AG10803 (cell line): Measurements from ENCODE around the gene FAM229A.

ENCODE experiments used
- DNase-seq: peaks from one replicate; pipeline ENCODE4 v3.0.0; 2010; ENCODE audit warnings: low read depth
- H3K4me3 ChIP-seq: 2 replicates; pipeline ENCODE4 v1.5.1; 2011; ENCODE audit warnings: mild to moderate bottlenecking, low read length, control low read depth
- CTCF ChIP-seq: conservative IDR thresholded peaks from 2 replicates; pipeline ENCODE4 v1.5.1; 2011; ENCODE audit warnings: mild to moderate bottlenecking, low read length, control low read depth, inconsistent platforms

FAM229A gene

GRCh38 chr1:32329931-32330466 is 32.3 kb downstream of the FAM229A start:
- H3K4me3 ChIP-seq = no peak overlapping the region
- no peak for TF ChIP-seq CTCF
- DNase-seq = no peak

- DNase-seq = no peak
- H3K4me3 ChIP-seq = no peak overlapping the region
- no peak for TF ChIP-seq CTCF
These were observed 35.1 kb downstream of the FAM229A start for GRCh38 chr1:32327204-32327603.

- no peak for DNase-seq
- no peak for TF ChIP-seq CTCF
- no peak overlapping the region for H3K4me3 ChIP-seq
These were observed 40.5 kb downstream of the FAM229A start for GRCh38 chr1:32321712-32322291.

- DNase-seq = no peak
- no peak for TF ChIP-seq CTCF
- H3K4me3 ChIP-seq = no peak overlapping the region
These were observed 44.0 kb downstream of the FAM229A start for GRCh38 chr1:32318127-32318869.

GRCh38 chr1:32316903-32317277 is 45.4 kb downstream of the FAM229A start:
- TF ChIP-seq CTCF = no peak
- no peak overlapping the region for H3K4me3 ChIP-seq
- no peak for DNase-seq

GRCh38 chr1:32311709-32312393 is 50.4 kb downstream of the FAM229A start:
- no peak overlapping the region for H3K4me3 ChIP-seq
- DNase-seq = no peak
- no peak for TF ChIP-seq CTCF
